HepG2 (cell line): ENCODE data around the gene GRIN3B.

Source experiments
- CTCF ChIP-seq: sonication (generic); formaldehyde crosslinking; IDR thresholded peaks from 2 replicates; pipeline ENCODE4 v1.5.0; 2020; ENCODE audit warnings: mild to moderate bottlenecking, missing genetic modification reagents, moderate library complexity
- FOSL2 ChIP-seq: sonication (generic); formaldehyde crosslinking; IDR thresholded peaks from 2 replicates; pipeline ENCODE4 v1.4.0; 2020; ENCODE audit warnings: missing genetic modification reagents
- HNRNPH1 ChIP-seq: fragments of 200-400 bp; formaldehyde crosslinking; optimal IDR thresholded peaks from 2 replicates; pipeline ENCODE3; 2017; ENCODE audit warnings: mild to moderate bottlenecking, low read depth, low read length
- MEF2D ChIP-seq: sonication (generic); formaldehyde crosslinking; IDR thresholded peaks from 2 replicates; pipeline ENCODE4 v1.5.1; 2020; ENCODE audit warnings: mild to moderate bottlenecking, missing genetic modification reagents
- SIN3A ChIP-seq: IDR thresholded peaks from 2 replicates; pipeline ENCODE4 v1.6.1; 2011; ENCODE audit warnings: low read depth, mild to moderate bottlenecking, control low read depth, low read length, borderline replicate concordance
- ZNF431 ChIP-seq: sonication (generic); formaldehyde crosslinking; IDR thresholded peaks from 2 replicates; pipeline ENCODE4 v1.9.0; 2022; ENCODE audit warnings: missing genetic modification reagents, low read depth, mild to moderate bottlenecking, borderline replicate concordance
- TF ChIP-seq, protein P1 (sequence below): sonication (generic); formaldehyde crosslinking; IDR thresholded peaks from 2 replicates; pipeline ENCODE4 v1.4.0; 2020; ENCODE audit warnings: missing genetic modification reagents, borderline replicate concordance

DNA sequence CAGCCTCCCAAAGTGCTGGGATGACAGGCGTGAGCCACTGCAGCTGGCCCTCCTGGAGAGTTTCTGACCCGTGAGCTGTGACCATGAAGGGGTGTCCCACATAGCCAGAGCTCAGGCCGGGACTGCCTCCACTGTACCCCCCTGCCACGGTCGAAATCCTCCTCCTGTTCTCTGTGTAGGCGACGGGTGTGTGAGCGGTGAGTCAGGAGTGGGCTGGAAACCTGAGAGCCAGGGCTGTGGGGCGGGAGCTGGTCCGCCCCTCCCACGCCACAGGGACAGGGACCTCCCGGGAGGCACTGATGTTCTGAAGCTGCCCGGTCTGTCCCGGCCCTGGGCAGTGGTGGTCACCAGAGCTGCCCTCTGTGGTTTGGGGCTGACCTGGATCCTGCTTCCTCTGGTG lies 12.1 kb upstream of the GRIN3B start:
- TF ChIP-seq HNRNPH1 (no peak), SIN3A (no peak), FOSL2 (no peak), MEF2D (no peak), CTCF (CRISPR knock-in tag) (no peak), ZNF431 (CRISPR knock-in tag) (no peak)
- TF ChIP-seq, protein P1, sequence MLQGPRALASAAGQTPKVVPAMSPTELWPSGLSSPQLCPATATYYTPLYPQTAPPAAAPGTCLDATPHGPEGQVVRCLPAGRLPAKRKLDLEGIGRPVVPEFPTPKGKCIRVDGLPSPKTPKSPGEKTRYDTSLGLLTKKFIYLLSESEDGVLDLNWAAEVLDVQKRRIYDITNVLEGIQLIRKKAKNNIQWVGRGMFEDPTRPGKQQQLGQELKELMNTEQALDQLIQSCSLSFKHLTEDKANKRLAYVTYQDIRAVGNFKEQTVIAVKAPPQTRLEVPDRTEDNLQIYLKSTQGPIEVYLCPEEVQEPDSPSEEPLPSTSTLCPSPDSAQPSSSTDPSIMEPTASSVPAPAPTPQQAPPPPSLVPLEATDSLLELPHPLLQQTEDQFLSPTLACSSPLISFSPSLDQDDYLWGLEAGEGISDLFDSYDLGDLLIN (CRISPR knock-in tag), result no peak
